Esophagus muscularis mucosa (tissue), 2 donors: Measurements from ENCODE around the gene FOXQ1.

Experiments used
- POLR2A ChIP-seq: fragments of 450-650 bp; IDR thresholded peaks from one replicate; pipeline ENCODE4 v1.6.1; 2017; ENCODE audit warnings: antibody characterized with exemption, moderate library complexity, mild to moderate bottlenecking, low read depth
- POLR2AphosphoS5 ChIP-seq, 2 donors: sonication (generic); formaldehyde crosslinking; IDR thresholded peaks; one replicate each; pipeline ENCODE4 v1.6.1; 2017; ENCODE audit warnings: antibody characterized with exemption in 2 of 2

GRCh38 chr6:1362643-1363042, 50.7 kb downstream of the FOXQ1 start:
- no peak for TF ChIP-seq POLR2A
- TF ChIP-seq POLR2AphosphoS5 (IDR thresholded peaks at IDR 0.05), result no peak
